Forelimb muscle (tissue), 1 donor: Measurements from ENCODE around the gene MPV17L2. TPM values are rescaled to one million over a fixed set of nuclear protein-coding genes. Genes with fewer than 3 reads are reported as not detected.
A peak's percentile ranks its signal among the peaks of the same experiment; 100 is the strongest.
"Not testable (repeated sequence)": the region's sequence is repeated elsewhere in the genome, so short reads cannot be mapped to it uniquely, and the experiment has no call there.

Experiments
- DNase-seq: peaks from one replicate; pipeline ENCODE4 v3.0.0-alpha.2; 2013; ENCODE audit warnings: low read depth
- polyA plus RNA-seq: library from polyadenylated mRNA; unstranded; fragments of 120-200 nt; gene quantifications from one replicate; pipeline ENCODE4 v1.2.1, GENCODE V29; 2013; ENCODE audit not compliant: insufficient read length

MPV17L2 gene
- polyA plus RNA-seq, result 6.2 TPM

- peak; percentile 99 for DNase-seq
Observed at GRCh38 chr19:18192673-18193387, at the start of gene MPV17L2. Gene MPV17L2 (plus strand): TSS chr19:18193218. CDS start chr19:18193282, 64 bp downstream.

GRCh38 chr19:18143902-18144301 lies 49.1 kb upstream of the MPV17L2 start:
- no peak for DNase-seq

GRCh38 chr19:18144361-18144760 lies 48.7 kb upstream of the MPV17L2 start:
- DNase-seq, result no peak

GRCh38 chr19:18144906-18145305 lies 48.1 kb upstream of the MPV17L2 start:
- no peak for DNase-seq

- no peak for DNase-seq
Observed at GRCh38 chr19:18145391-18145999, 47.5 kb upstream of the MPV17L2 start.

- no peak for DNase-seq
Observed at GRCh38 chr19:18147396-18147795, 45.6 kb upstream of the MPV17L2 start.

GRCh38 chr19:18149596-18149975 lies 43.4 kb upstream of the MPV17L2 start:
- DNase-seq, result no peak

GRCh38 chr19:18150776-18151624 lies 42.0 kb upstream of the MPV17L2 start:
- no peak for DNase-seq

- DNase-seq, result peak; percentile 96
Observed at GRCh38 chr19:18152442-18152816, 40.6 kb upstream of the MPV17L2 start.

- peak; percentile 95 for DNase-seq
Observed at GRCh38 chr19:18152817-18153555, 40.0 kb upstream of the MPV17L2 start, which contains the start of gene PIK3R2. Gene PIK3R2 (plus strand): TSS chr19:18153163. CDS start chr19:18155880, 2,717 bp downstream.

- DNase-seq, result no peak
Observed at GRCh38 chr19:18153556-18154134, 39.4 kb upstream of the MPV17L2 start.

- DNase-seq, result no peak
Observed at GRCh38 chr19:18155095-18156087, 37.6 kb upstream of the MPV17L2 start.

- no peak for DNase-seq
Observed at GRCh38 chr19:18156268-18156667, 36.8 kb upstream of the MPV17L2 start.

GRCh38 chr19:18156841-18157464 lies 36.1 kb upstream of the MPV17L2 start:
- DNase-seq, result no peak

- no peak for DNase-seq
Observed at GRCh38 chr19:18157465-18158063, 35.5 kb upstream of the MPV17L2 start.

GRCh38 chr19:18158467-18158866 lies 34.6 kb upstream of the MPV17L2 start:
- DNase-seq, result no peak

GRCh38 chr19:18159059-18159616 lies 33.9 kb upstream of the MPV17L2 start:
- DNase-seq, result not testable (repeated sequence)

GRCh38 chr19:18159810-18160209 lies 33.2 kb upstream of the MPV17L2 start:
- DNase-seq, result no peak

GRCh38 chr19:18160493-18160970 lies 32.5 kb upstream of the MPV17L2 start:
- DNase-seq, result no peak
